ENCODE measurements around the gene UCKL1. TPM values are rescaled to one million over a fixed set of nuclear protein-coding genes. Genes with fewer than 3 reads are reported as not detected.
"Not testable (repeated sequence)": the region's sequence is repeated elsewhere in the genome, so short reads cannot be mapped to it uniquely, and the experiment has no call there.

Gene UCKL1
- total RNA-seq, 1 experiment from 2014 or later: 47.4 TPM

DNA sequence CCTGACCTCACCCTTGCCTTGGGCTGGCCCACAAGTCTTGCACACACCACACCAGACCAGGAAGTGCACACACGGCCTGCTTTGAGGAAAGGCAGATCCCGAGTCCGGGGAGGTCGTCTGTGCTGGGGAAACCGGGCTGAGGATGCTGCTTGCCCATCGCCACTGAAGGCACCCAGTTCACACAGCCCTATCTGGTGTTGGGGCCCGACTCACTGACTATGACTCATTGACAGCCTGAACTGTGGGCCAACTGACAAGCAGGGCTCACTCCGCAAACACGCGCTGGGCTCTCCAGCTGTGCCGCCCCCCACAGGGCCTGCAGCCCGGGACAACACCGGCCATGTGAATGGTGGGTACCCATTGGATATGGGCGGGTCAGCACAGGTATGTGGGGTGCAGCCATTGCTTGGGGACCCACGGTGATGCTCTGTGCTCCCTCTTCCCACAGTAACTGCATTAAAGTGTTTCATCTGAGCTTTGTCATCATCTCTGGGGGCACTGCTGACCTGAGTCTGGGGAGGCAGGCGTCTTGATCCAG, 21.6 kb upstream of the UCKL1 start:
- peak overlapping the region in 1 of 2 experiments; percentile 62; a peak in 3 of 4 replicates for H3K4me3 ChIP-seq (ENCODE audit: low read depth in 2 of 2, low read length in 2 of 2)
- peaks cover 3% of the 10 kb centered on the region; the same call in 1 of the 2 replicates for H3K36me3 ChIP-seq (ENCODE audit: control insufficient read depth, insufficient read depth, low read length)
- peak overlapping the region; percentile 84 for H3K27ac ChIP-seq (ENCODE audit: low read length)
- TF ChIP-seq SIN3A (IDR thresholded peaks at IDR 0.05; ENCODE audit: borderline replicate concordance, insufficient read depth, low read depth, low read length): peak; percentile 92
- TF ChIP-seq, protein P1, sequence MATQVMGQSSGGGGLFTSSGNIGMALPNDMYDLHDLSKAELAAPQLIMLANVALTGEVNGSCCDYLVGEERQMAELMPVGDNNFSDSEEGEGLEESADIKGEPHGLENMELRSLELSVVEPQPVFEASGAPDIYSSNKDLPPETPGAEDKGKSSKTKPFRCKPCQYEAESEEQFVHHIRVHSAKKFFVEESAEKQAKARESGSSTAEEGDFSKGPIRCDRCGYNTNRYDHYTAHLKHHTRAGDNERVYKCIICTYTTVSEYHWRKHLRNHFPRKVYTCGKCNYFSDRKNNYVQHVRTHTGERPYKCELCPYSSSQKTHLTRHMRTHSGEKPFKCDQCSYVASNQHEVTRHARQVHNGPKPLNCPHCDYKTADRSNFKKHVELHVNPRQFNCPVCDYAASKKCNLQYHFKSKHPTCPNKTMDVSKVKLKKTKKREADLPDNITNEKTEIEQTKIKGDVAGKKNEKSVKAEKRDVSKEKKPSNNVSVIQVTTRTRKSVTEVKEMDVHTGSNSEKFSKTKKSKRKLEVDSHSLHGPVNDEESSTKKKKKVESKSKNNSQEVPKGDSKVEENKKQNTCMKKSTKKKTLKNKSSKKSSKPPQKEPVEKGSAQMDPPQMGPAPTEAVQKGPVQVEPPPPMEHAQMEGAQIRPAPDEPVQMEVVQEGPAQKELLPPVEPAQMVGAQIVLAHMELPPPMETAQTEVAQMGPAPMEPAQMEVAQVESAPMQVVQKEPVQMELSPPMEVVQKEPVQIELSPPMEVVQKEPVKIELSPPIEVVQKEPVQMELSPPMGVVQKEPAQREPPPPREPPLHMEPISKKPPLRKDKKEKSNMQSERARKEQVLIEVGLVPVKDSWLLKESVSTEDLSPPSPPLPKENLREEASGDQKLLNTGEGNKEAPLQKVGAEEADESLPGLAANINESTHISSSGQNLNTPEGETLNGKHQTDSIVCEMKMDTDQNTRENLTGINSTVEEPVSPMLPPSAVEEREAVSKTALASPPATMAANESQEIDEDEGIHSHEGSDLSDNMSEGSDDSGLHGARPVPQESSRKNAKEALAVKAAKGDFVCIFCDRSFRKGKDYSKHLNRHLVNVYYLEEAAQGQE (IDR thresholded peaks at IDR 0.05; ENCODE audit: insufficient read depth in 1 of 2, low read depth in 2 of 2, low read length in 1 of 2): no peak
- ChIA-PET CTCF (interaction anchor here (0.6 kb wide), 1 partner anchor 12 kb away, joined by 4 read pairs; no protein-coding TSS in a partner anchor), POLR2A (no interaction called here)
- DNase-seq (ENCODE audit: low read depth, low spot score): no peak
- peak; percentile 40 for ATAC-seq
- H3K9me3 ChIP-seq (ENCODE audit: control insufficient read depth, insufficient read depth, low read depth, low read length): no peaks in the 10 kb centered on the region
- intact Hi-C loops (cut with micrococcal nuclease; ENCODE audit: unreplicated experiment) (no loop called here), in situ Hi-C loops (cut with HindIII; ENCODE audit: low pct_unique_long_range_greater_than_20kb, low sequenced_read_pairs) (no loop called here)
- no TSS peak for BruUV-seq (replicated peaks)
- peaks cover 50% of the 10 kb centered on the region for H3K4me1 ChIP-seq (ENCODE audit: control insufficient read depth, insufficient read depth, low read length)
- no peaks in the 10 kb centered on the region for H3K27me3 ChIP-seq (ENCODE audit: control insufficient read depth, insufficient read depth, low read length)

- ATAC-seq (no peak), DNase-seq (ENCODE audit: low read depth, low spot score) (no peak)
- intact Hi-C loops (cut with micrococcal nuclease; ENCODE audit: unreplicated experiment): no loop called here
- BruUV-seq (replicated peaks): no TSS peak
- Histone ChIP-seq H3K9me3 (ENCODE audit: control insufficient read depth, insufficient read depth, low read depth, low read length) (no peaks in the 10 kb centered on the region), H3K4me3 (ENCODE audit: low read depth in 2 of 2, low read length in 2 of 2) (no peak overlapping the region), H3K36me3 (ENCODE audit: control insufficient read depth, insufficient read depth, low read length) (peaks cover 3% of the 10 kb centered on the region; the same call in 1 of the 2 replicates), H3K4me1 (ENCODE audit: control insufficient read depth, insufficient read depth, low read length) (peaks cover 48% of the 10 kb centered on the region), H3K27ac (ENCODE audit: low read length) (peak overlapping the region; percentile 75), H3K27me3 (ENCODE audit: control insufficient read depth, insufficient read depth, low read length) (no peaks in the 10 kb centered on the region)
- in situ Hi-C loops (cut with HindIII; ENCODE audit: low pct_unique_long_range_greater_than_20kb, low sequenced_read_pairs): no loop called here
- TF ChIP-seq TCF7L2 (IDR thresholded peaks at IDR 0.05; ENCODE audit: low read depth, low read length): no peak
- TF ChIP-seq SIN3A (IDR thresholded peaks at IDR 0.05; ENCODE audit: borderline replicate concordance, insufficient read depth, low read depth, low read length): no peak
- TF ChIP-seq, protein P1 (IDR thresholded peaks at IDR 0.05; ENCODE audit: insufficient read depth in 1 of 2, low read depth in 2 of 2, low read length in 1 of 2): no peak
- no peak for TF ChIP-seq POLR2AphosphoS5 (IDR thresholded peaks at IDR 0.05; ENCODE audit: low read depth, low read length)
- TF ChIP-seq, protein P2, sequence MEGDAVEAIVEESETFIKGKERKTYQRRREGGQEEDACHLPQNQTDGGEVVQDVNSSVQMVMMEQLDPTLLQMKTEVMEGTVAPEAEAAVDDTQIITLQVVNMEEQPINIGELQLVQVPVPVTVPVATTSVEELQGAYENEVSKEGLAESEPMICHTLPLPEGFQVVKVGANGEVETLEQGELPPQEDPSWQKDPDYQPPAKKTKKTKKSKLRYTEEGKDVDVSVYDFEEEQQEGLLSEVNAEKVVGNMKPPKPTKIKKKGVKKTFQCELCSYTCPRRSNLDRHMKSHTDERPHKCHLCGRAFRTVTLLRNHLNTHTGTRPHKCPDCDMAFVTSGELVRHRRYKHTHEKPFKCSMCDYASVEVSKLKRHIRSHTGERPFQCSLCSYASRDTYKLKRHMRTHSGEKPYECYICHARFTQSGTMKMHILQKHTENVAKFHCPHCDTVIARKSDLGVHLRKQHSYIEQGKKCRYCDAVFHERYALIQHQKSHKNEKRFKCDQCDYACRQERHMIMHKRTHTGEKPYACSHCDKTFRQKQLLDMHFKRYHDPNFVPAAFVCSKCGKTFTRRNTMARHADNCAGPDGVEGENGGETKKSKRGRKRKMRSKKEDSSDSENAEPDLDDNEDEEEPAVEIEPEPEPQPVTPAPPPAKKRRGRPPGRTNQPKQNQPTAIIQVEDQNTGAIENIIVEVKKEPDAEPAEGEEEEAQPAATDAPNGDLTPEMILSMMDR (IDR thresholded peaks at IDR 0.05): no peak
- POLR2A ChIA-PET: interaction anchor here (0.6 kb wide), 1 partner anchor 258 kb away, joined by 5 read pairs; no protein-coding TSS in a partner anchor
- CTCF ChIA-PET: interaction anchor here (0.6 kb wide), 1 partner anchor 13 kb away, joined by 4 read pairs; no protein-coding TSS in a partner anchor
Observed at GRCh38 chr20:63976980-63977738, 20.9 kb upstream of the UCKL1 start.

DNA sequence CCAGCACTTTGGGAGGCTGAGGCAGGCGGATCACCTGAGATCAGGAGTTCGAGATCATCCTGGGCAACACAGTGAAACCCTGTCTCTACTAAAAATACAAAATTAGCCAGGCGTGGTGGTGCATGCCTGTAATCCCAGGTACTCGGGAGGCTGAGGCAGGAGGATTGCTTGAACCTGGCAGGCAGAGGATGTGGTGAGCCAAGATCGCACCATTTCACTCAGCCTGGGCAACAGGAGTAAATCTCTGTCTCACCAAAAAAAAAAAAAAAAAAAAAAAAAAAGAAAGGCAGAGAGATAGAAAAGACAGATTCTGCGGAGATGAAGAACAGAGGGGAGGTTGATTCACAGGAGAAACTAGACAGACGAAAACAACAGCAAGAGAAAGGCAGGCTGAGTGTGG, 20.3 kb upstream of the UCKL1 start:
- ATAC-seq; H3K27ac ChIP-seq (ENCODE audit: low read length); H3K4me3 ChIP-seq (ENCODE audit: low read depth in 2 of 2, low read length in 2 of 2); H3K27me3 ChIP-seq (ENCODE audit: control insufficient read depth, insufficient read depth, low read length); DNase-seq (ENCODE audit: low read depth, low spot score); BruUV-seq (replicated peaks); H3K9me3 ChIP-seq (ENCODE audit: control insufficient read depth, insufficient read depth, low read depth, low read length); H3K36me3 ChIP-seq (ENCODE audit: control insufficient read depth, insufficient read depth, low read length); intact Hi-C loops (cut with micrococcal nuclease; ENCODE audit: unreplicated experiment); CTCF ChIA-PET; in situ Hi-C loops (cut with HindIII; ENCODE audit: low pct_unique_long_range_greater_than_20kb, low sequenced_read_pairs): not testable (repeated sequence)
- POLR2A ChIA-PET: interaction anchor here (0.6 kb wide), 1 partner anchor 257 kb away, joined by 5 read pairs; no protein-coding TSS in a partner anchor
- H3K4me1 ChIP-seq (ENCODE audit: control insufficient read depth, insufficient read depth, low read length): peaks cover 45% of the 10 kb centered on the region
